Small intestine (tissue), 7 donors: ENCODE data around the gene UROC1. TPM values are rescaled to one million over a fixed set of nuclear protein-coding genes. Genes with fewer than 3 reads are reported as not detected.

Experiments
- DNase-seq, 2 donors: peaks; one replicate each; pipeline versions ENCODE4 v3.0.0 to v3.0.0-alpha.2; 2013
- FAIRE-seq: peaks from 2 replicates; lab custom pipeline; 2012; peaks lifted over from hg19 to GRCh38; lab: Jason Lieb, UNC
- H3K27ac ChIP-seq, 3 donors: one replicate each; pipeline ENCODE4 v1.5.1; 2013; ENCODE audit warnings: low read length in 2 of 3, mild to moderate bottlenecking in 2 of 3, control low read depth in 1 of 3, inconsistent platforms in 1 of 3, low read depth in 1 of 3, moderate library complexity in 1 of 3
- H3K27me3 ChIP-seq, 3 donors: one replicate each; pipeline ENCODE4 v1.6.1; 2013; ENCODE audit warnings: low read length in 3 of 3, inconsistent platforms in 1 of 3; ENCODE audit not compliant: control insufficient read depth in 3 of 3, insufficient read depth in 3 of 3
- H3K36me3 ChIP-seq, 3 donors: one replicate each; pipeline ENCODE4 v1.6.1; 2013; ENCODE audit warnings: low read length in 3 of 3, inconsistent platforms in 1 of 3, low read depth in 1 of 3, mild to moderate bottlenecking in 1 of 3, moderate library complexity in 1 of 3; ENCODE audit not compliant: control insufficient read depth in 3 of 3, insufficient read depth in 2 of 3
- H3K4me1 ChIP-seq, 3 donors: one replicate each; pipeline ENCODE4 v1.6.1; 2013; ENCODE audit warnings: low read length in 2 of 3, inconsistent platforms in 1 of 3, low read depth in 1 of 3, mild to moderate bottlenecking in 1 of 3, moderate library complexity in 1 of 3; ENCODE audit not compliant: control insufficient read depth in 3 of 3, insufficient read depth in 2 of 3
- H3K4me3 ChIP-seq, 3 donors: one replicate each; pipeline ENCODE4 v1.5.1; 2013; ENCODE audit warnings: low read length in 3 of 3, control low read depth in 1 of 3, inconsistent platforms in 1 of 3, low read depth in 1 of 3, mild to moderate bottlenecking in 1 of 3, moderate library complexity in 1 of 3
- H3K9me3 ChIP-seq, 2 donors: one replicate each; pipeline ENCODE4 v1.6.1; 2013; ENCODE audit warnings: low read depth in 1 of 2, low read length in 1 of 2; ENCODE audit not compliant: control insufficient read depth in 2 of 2, insufficient read depth in 1 of 2
- WGBS, 3 donors: extraction: QIAGEN DNeasy Blood & Tissue Kit; methylation state at CpG; one replicate each; pipeline ENCODE4 v1.1.7; 2013; 5-methylcytosine and 5-hydroxymethylcytosine counted together
- polyA plus RNA-seq, 4 donors: library from polyadenylated mRNA; stranded (reverse) in 3 of 4; unstranded in 1 of 4; fragments of 200-250 nt in 3 of 4; fragments of 120-200 nt in 1 of 4; gene quantifications; one replicate each; pipeline versions ENCODE4 v1.2.1 to v1.2.3, GENCODE V29; 2013
- donor health status: healthy with polysubstance abuse.
- donor health status: control.
- donor health status: control.
- donor health status: Bipolar disorder and iron deficiency.
- donor health status: healthy.

Gene UROC1
- polyA plus RNA-seq, 4 donors: 0.07 to 0.27 TPM; not detected in 2

DNA sequence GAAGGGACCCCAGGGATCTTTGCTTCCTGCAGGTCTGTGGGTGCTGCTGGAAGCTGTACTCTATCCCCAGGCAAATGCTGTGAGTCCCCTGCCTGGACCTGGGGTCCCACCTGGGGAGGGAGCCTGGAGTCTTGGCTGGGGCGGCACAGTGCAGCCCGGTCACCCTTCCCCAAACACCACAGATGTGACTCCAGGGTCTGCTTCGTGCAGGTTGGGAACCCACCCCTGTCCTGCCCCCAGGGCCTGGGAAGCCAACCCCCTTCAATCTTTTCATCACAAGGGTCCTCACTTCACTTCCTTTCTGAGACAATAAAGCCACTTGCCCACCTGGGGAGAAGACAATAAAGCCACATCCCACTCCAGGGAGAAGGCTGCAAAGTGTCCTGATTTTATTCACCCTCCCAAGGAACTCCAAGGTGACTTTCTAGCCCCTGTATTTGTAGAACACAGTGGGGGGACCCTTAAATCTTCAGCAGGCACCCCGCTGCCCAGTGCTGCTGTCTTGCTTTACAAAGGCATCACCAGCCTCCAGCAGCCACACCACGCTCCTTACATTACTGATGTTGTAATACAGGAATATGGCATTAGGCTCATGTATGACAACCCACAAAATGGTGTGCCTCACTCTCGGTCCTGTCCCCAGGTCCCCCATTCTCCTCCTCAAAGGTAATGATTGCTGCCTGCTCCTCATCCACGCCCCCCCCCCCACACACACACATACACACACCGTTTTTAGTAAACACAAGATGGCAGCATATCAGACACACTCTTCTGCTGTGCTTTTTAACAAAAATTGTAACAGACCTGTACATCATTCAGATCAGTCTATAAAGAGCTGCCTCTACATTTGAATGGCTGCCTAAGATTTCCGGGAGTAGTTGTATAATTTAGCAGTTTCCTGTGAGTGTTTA, 31.2 kb upstream of the UROC1 start:
- H3K27me3 ChIP-seq: no peaks in the 10 kb centered on the region
- DNase-seq (no peak), FAIRE-seq (no peak)
- no peak overlapping the region for H3K27ac ChIP-seq
- H3K4me1 ChIP-seq: no peaks in the 10 kb centered on the region
- H3K9me3 ChIP-seq: no peaks in the 10 kb centered on the region
- H3K4me3 ChIP-seq: no peak overlapping the region
- H3K36me3 ChIP-seq: peaks cover 0 to 5% (median 0%) of the 10 kb centered on the region in 3 donors
- 47 to 58% (median 53%) methylated on average over 9 of the region's 9 CpGs for WGBS, 3 donors

DNA sequence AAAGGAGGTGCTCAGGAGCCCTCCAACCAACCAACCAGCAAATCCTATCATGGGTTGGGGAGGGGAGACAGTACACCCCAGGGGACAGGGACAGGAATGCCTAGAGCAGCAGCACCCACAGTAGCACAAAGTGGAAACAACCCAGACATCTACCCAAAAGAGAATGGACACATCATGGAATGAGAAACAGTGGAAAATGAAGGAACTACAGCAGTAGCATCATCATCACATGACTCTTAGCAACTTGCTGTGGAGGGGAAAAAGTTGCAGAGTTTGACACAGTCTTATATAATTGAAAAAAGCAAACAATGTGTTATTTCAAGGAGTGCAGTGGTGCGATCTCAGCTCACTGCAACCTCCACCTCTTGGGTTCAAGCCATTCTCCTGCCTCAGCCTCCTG, 30.1 kb upstream of the UROC1 start:
- Histone ChIP-seq H3K36me3 (peaks cover 0 to 15% (median 0%) of the 10 kb centered on the region in 3 donors), H3K27ac (no peak overlapping the region), H3K4me1 (no peaks in the 10 kb centered on the region), H3K4me3 (no peak overlapping the region), H3K27me3 (no peaks in the 10 kb centered on the region), H3K9me3 (no peaks in the 10 kb centered on the region)
- DNase-seq: no peak
- no peak for FAIRE-seq
- 76 to 88% (median 83%) methylated on average over 1 of the region's 1 CpG for WGBS, 3 donors

DNA sequence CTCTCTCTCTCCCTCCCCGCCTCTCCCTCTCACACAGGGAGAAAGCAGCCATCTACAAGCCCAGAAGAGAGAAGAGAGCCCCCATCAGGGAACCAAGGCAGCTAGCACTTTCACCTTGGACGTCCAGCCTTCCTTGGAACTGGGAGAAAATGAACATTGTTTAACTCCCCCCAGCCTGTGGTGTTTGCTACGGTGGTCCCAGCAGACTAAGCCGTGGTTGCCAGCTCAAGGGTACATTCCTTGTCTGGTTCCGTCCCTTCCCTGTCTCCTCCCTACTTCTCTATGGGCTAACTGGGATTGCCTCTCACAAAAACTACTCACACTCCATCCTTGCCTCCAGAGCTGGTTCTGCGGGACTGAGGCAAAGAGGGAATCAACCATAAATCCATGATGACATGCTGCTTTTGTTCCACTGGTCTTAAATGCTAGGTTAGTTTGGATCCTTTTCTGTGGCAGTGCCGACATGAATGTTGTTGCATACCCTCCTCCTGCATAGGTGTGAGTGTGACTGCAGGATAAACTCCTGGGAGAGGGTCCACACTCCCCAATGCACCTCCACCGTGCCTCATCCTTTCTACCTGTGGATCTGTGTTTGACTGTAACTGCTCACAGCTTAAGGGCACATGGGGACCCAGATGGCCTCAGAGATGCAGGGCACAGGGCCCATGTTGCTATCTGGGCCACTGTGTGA, 29.1 kb upstream of the UROC1 start:
- Histone ChIP-seq H3K36me3 (peaks cover 0 to 22% (median 0%) of the 10 kb centered on the region in 3 donors), H3K4me3 (no peak overlapping the region), H3K27me3 (no peaks in the 10 kb centered on the region), H3K4me1 (no peaks in the 10 kb centered on the region), H3K27ac (no peak overlapping the region), H3K9me3 (no peaks in the 10 kb centered on the region)
- no peak for DNase-seq
- no peak for FAIRE-seq
- WGBS, 3 donors: 75 to 80% (median 75%) methylated on average over 7 to 8 of the region's 8 CpGs

DNA sequence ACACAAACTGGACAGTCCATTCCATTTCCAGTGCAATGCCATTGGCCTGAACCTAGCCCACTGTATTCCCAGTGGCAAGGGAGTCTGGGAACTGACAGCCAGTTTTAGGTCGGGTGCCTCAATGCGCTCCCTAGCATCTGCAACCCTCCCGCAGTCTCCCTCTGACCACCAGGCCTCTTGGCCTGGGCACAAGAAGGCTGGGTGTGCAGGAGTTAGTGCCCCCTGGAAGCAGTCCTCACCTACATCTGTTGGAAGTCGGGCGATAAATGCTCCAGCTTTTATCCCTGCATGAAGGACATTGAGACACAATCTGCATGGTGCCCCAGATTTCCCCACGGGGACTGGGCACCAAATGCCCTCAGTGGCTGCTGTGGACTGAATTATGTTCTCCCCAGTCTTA, 28.4 kb upstream of the UROC1 start:
- H3K36me3 ChIP-seq: peaks cover 0 to 27% (median 0%) of the 10 kb centered on the region in 3 donors
- no peaks in the 10 kb centered on the region for H3K27me3 ChIP-seq
- no peak for FAIRE-seq

DNA sequence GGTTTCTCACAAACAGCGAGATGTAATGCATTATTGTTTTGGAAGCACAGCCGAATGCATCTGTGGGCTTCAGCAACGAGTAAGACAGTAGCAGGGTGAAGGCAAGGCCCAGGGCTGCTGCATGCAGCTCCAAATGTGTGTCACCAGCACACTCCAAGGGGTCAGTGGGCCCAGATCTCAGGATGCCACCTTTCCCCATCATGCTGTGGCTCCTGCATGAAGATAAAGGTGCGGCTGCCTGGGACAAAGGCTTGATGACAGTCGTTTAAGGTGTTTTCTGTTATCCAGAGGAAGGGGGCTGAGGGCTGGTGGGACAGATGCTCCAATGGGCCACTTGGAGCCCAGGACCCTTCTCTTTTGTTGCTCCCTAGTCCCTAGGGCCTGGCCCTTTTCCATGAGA, 28.0 kb upstream of the UROC1 start:
- 74 to 85% (median 75%) methylated on average over 5 of the region's 5 CpGs for WGBS, 3 donors
- H3K9me3 ChIP-seq: no peaks in the 10 kb centered on the region
- no peaks in the 10 kb centered on the region for H3K27me3 ChIP-seq
- FAIRE-seq (no peak), DNase-seq (no peak)
- H3K4me3 ChIP-seq: no peak overlapping the region
- no peak overlapping the region for H3K27ac ChIP-seq
- H3K36me3 ChIP-seq: peaks cover 0 to 30% (median 0%) of the 10 kb centered on the region in 3 donors
- H3K4me1 ChIP-seq: no peaks in the 10 kb centered on the region

More for the DNA sequence above, 28.4 kb upstream of the UROC1 start:
- DNase-seq: no peak
- H3K9me3 ChIP-seq: no peaks in the 10 kb centered on the region
- 90 to 93% (median 91%) methylated on average over 6 of the region's 6 CpGs for WGBS, 3 donors
- no peak overlapping the region for H3K4me3 ChIP-seq
- H3K27ac ChIP-seq: no peak overlapping the region
- no peaks in the 10 kb centered on the region for H3K4me1 ChIP-seq

DNA sequence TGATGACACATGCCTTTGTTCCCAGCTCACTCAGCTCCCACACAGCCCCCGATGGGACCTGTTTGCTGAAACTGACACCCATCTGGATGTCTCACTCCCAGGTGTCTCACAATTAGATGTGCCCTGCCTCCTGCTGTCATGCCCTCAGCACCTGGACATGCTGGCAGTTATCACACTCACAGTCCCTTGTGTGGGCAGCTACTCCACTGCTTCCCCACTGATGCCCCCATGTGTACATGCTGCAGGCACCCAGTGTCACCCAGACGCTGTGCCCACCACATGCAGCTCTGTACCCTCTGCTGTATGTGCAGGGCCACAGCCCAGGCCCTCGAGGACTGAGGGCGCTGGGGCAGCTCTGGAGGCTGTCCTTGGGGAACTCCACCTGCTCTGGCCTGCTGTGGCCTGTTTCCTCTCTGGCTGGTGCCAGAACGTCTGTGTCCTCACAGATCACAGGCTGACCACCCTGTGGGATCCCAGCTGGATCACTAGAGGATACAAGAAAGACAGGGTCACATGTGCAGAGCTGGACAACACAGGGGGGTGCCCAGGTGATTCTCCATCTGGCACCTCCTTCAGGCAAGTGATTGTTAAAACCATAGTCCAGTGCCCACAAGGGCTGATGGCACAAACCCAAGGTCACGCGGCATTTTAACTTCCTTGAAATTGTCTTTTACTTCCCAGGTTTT, 27.2 kb upstream of the UROC1 start:
- Histone ChIP-seq H3K36me3 (peaks cover 0 to 37% (median 0%) of the 10 kb centered on the region in 3 donors), H3K4me1 (no peaks in the 10 kb centered on the region), H3K9me3 (no peaks in the 10 kb centered on the region), H3K27me3 (no peaks in the 10 kb centered on the region), H3K4me3 (no peak overlapping the region), H3K27ac (no peak overlapping the region)
- 64 to 74% (median 67%) methylated on average over 7 of the region's 7 CpGs for WGBS, 3 donors
- DNase-seq (no peak), FAIRE-seq (no peak)

DNA sequence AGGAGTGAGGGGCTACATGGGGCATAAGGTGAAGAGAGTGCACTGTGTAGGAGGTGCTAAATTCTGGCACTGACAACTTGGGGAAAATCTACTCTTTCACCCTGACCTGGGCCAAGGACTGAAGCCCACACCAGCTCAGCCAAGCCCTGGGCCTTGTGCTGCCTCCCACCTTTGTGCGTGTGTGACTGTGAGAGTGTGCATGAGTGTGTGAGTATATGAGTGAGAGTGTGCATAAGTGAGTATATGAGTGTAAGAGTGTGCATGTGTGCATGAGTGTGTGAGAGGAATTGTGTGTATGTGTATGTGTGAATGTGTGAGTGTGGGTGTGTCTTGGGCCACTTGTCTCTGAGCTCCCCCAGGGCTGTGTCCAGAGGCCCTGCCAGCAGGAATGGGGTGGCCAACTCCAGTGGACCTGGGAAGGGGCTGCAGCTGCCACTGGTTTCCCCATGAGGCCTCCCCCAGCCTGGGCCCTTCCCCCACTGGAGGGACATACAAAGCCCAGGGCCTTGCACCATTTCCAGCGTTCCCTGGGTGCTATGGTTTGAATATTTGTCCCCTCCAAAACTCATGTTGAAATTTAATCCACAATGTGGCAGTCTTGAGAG, 26.0 kb upstream of the UROC1 start:
- Histone ChIP-seq H3K27me3 (no peaks in the 10 kb centered on the region), H3K4me3 (no peak overlapping the region), H3K4me1 (no peaks in the 10 kb centered on the region), H3K36me3 (peaks cover 0 to 42% (median 0%) of the 10 kb centered on the region in 3 donors), H3K9me3 (no peaks in the 10 kb centered on the region), H3K27ac (no peak overlapping the region)
- WGBS, 3 donors: 88 to 100% (median 91%) methylated on average over 2 of the region's 2 CpGs
- FAIRE-seq: no peak
- DNase-seq: no peak
